Measurements from ENCODE around the gene SNTG2.

SNTG2 gene

GRCh38 chr2:1283020-1283801 is 332.6 kb downstream of the SNTG2 start:
- no peak for DNase-seq (ENCODE audit: low spot score)

- no peak for DNase-seq (ENCODE audit: low spot score)
Observed at GRCh38 chr2:1283871-1284270, 333.2 kb downstream of the SNTG2 start.

GRCh38 chr2:1286929-1287328 is 336.3 kb downstream of the SNTG2 start:
- DNase-seq (ENCODE audit: low spot score), result no peak

GRCh38 chr2:1287427-1287826 is 336.8 kb downstream of the SNTG2 start:
- no peak for DNase-seq (ENCODE audit: low spot score)

GRCh38 chr2:1294900-1295299 is 344.3 kb downstream of the SNTG2 start:
- no peak for DNase-seq (ENCODE audit: low spot score)

- no peak for DNase-seq (ENCODE audit: low spot score)
Observed at GRCh38 chr2:1295740-1296139, 345.1 kb downstream of the SNTG2 start.

- no peak for DNase-seq (ENCODE audit: low spot score)
Observed at GRCh38 chr2:1297372-1298159, 346.9 kb downstream of the SNTG2 start.

- no peak for DNase-seq (ENCODE audit: low spot score)
Observed at GRCh38 chr2:1299043-1299442, 348.4 kb downstream of the SNTG2 start.

- DNase-seq (ENCODE audit: low spot score), result no peak
Observed at GRCh38 chr2:1300284-1300683, 349.6 kb downstream of the SNTG2 start.

- no peak for DNase-seq (ENCODE audit: low spot score)
Observed at GRCh38 chr2:1301056-1301455, 350.4 kb downstream of the SNTG2 start.

- no peak for DNase-seq (ENCODE audit: low spot score)
Observed at GRCh38 chr2:1305342-1306013, 354.8 kb downstream of the SNTG2 start.

GRCh38 chr2:1306014-1306686 is 355.5 kb downstream of the SNTG2 start:
- DNase-seq (ENCODE audit: low spot score), result no peak

- DNase-seq (ENCODE audit: low spot score), result no peak
Observed at GRCh38 chr2:1306687-1307516, 356.3 kb downstream of the SNTG2 start.

GRCh38 chr2:1307670-1308069 is 357.0 kb downstream of the SNTG2 start:
- no peak for DNase-seq (ENCODE audit: low spot score)

- DNase-seq (ENCODE audit: low spot score), result no peak
Observed at GRCh38 chr2:1308678-1309077, 358.0 kb downstream of the SNTG2 start.

- no peak for DNase-seq (ENCODE audit: low spot score)
Observed at GRCh38 chr2:1309507-1309906, 358.9 kb downstream of the SNTG2 start.

GRCh38 chr2:1310202-1310601 is 359.6 kb downstream of the SNTG2 start:
- DNase-seq (ENCODE audit: low spot score), result no peak

- no peak for DNase-seq (ENCODE audit: low spot score)
Observed at GRCh38 chr2:1310866-1311265, 360.2 kb downstream of the SNTG2 start.

GRCh38 chr2:1313240-1313924 is 362.7 kb downstream of the SNTG2 start:
- DNase-seq (ENCODE audit: low spot score), result no peak

- no peak for DNase-seq (ENCODE audit: low spot score)
Observed at GRCh38 chr2:1314254-1314653, 363.6 kb downstream of the SNTG2 start.

Measured in AG08396 (cell line).